KMS-11 (cell line): ENCODE data around the gene SLC16A1.

Source experiments
- H2AFZ ChIP-seq: fragments of 200-600 bp; sonication (generic); 2 replicates; pipeline ENCODE4 v1.6.1; 2016; ENCODE audit warnings: antibody characterized with exemption, mixed run types, low read depth
- H3K27ac ChIP-seq: fragments of 200-600 bp; sonication (generic); 2 replicates; pipeline ENCODE4 v1.6.1; 2016; ENCODE audit warnings: mild to moderate bottlenecking, mixed run types
- H3K27me3 ChIP-seq: fragments of 200-600 bp; sonication (generic); 2 replicates; pipeline ENCODE4 v1.6.1; 2017; ENCODE audit warnings: mild to moderate bottlenecking, low read depth, mixed run types, moderate library complexity; ENCODE audit not compliant: insufficient read depth
- H3K36me3 ChIP-seq: fragments of 200-600 bp; sonication (generic); 2 replicates; pipeline ENCODE4 v1.6.1; 2017; ENCODE audit warnings: mild to moderate bottlenecking, mixed run types; ENCODE audit not compliant: insufficient read depth
- H3K4me1 ChIP-seq: fragments of 200-600 bp; sonication (generic); 2 replicates; pipeline ENCODE4 v1.6.1; 2016; ENCODE audit warnings: mild to moderate bottlenecking, low read depth, mixed run types; ENCODE audit not compliant: poor library complexity, severe bottlenecking
- H3K4me2 ChIP-seq: fragments of 200-600 bp; sonication (generic); 2 replicates; pipeline ENCODE4 v1.7.0; 2016; ENCODE audit warnings: mild to moderate bottlenecking, mixed run types
- H3K4me3 ChIP-seq: fragments of 200-600 bp; sonication (generic); IDR thresholded peaks from 2 replicates; pipeline ENCODE4 v1.6.1; 2017; ENCODE audit warnings: low read depth, low read length, mixed read lengths; ENCODE audit not compliant: insufficient read depth
- H3K79me2 ChIP-seq: fragments of 200-600 bp; sonication (generic); 2 replicates; pipeline ENCODE4 v1.6.1; 2016; ENCODE audit warnings: low read depth, mixed run types; ENCODE audit not compliant: insufficient read depth
- H3K9ac ChIP-seq: fragments of 200-600 bp; sonication (generic); 2 replicates; pipeline ENCODE4 v1.6.1; 2016; ENCODE audit warnings: mild to moderate bottlenecking, mixed run types
- H4K20me1 ChIP-seq: fragments of 200-600 bp; sonication (generic); 2 replicates; pipeline ENCODE4 v1.6.1; 2016; ENCODE audit warnings: mild to moderate bottlenecking, mixed run types; ENCODE audit not compliant: insufficient read depth
- TF ChIP-seq, protein P1 (sequence below): fragments of 200-600 bp; sonication (generic); conservative IDR thresholded peaks from 2 replicates; pipeline ENCODE4 v1.6.1; 2017; ENCODE audit warnings: low read depth, mild to moderate bottlenecking, antibody characterized with exemption, low read length, moderate library complexity, mixed read lengths

SLC16A1 gene

DNA sequence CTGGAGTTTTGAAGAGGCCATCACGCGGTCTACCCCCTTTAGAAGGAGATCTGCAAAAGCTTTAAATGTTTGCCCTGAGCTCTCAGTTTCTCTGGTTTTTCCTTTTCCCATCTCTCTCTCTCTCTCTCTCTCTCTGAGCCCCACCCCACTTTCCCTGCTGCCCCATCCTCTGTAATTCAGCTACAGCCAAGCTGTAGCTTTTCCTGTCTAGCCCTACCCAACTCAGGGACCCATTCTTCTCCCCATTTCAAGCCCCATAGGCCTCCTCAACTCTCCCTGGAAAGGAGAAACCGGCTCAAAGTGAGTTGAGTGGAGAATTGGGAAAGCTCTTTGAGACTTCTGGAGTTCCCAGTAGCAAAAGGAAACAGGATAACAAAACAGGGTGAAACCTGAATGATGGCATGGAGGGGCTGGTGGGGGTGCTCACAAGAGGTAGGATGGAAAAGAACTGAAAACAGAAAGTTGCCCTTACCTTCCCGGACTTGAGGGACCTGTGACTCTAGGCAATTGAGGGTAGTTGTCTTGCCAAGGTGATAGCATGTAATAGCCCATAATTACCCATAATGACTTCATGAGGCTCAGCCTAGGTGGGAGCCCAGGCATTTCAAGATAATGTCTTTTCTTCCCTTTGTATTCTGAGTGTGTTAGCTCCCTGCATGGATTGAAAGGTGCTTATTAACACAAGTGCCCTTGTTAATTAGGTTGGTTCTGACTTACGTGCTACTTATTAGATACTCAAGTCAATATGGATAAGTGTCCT lies 84.9 kb downstream of the SLC16A1 start:
- H3K27me3 ChIP-seq = no peaks in the 10 kb centered on the region
- no peak overlapping the region for H3K27ac ChIP-seq
- no peaks in the 10 kb centered on the region for H4K20me1 ChIP-seq
- H2AFZ ChIP-seq = no peak overlapping the region
- no peaks in the 10 kb centered on the region for H3K36me3 ChIP-seq
- H3K4me1 ChIP-seq = no peaks in the 10 kb centered on the region
- TF ChIP-seq, protein P1, sequence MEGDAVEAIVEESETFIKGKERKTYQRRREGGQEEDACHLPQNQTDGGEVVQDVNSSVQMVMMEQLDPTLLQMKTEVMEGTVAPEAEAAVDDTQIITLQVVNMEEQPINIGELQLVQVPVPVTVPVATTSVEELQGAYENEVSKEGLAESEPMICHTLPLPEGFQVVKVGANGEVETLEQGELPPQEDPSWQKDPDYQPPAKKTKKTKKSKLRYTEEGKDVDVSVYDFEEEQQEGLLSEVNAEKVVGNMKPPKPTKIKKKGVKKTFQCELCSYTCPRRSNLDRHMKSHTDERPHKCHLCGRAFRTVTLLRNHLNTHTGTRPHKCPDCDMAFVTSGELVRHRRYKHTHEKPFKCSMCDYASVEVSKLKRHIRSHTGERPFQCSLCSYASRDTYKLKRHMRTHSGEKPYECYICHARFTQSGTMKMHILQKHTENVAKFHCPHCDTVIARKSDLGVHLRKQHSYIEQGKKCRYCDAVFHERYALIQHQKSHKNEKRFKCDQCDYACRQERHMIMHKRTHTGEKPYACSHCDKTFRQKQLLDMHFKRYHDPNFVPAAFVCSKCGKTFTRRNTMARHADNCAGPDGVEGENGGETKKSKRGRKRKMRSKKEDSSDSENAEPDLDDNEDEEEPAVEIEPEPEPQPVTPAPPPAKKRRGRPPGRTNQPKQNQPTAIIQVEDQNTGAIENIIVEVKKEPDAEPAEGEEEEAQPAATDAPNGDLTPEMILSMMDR = no peak
- H3K4me3 ChIP-seq = no peak overlapping the region
- no peak overlapping the region for H3K4me2 ChIP-seq
- no peaks in the 10 kb centered on the region for H3K79me2 ChIP-seq
- H3K9ac ChIP-seq = no peak overlapping the region

DNA sequence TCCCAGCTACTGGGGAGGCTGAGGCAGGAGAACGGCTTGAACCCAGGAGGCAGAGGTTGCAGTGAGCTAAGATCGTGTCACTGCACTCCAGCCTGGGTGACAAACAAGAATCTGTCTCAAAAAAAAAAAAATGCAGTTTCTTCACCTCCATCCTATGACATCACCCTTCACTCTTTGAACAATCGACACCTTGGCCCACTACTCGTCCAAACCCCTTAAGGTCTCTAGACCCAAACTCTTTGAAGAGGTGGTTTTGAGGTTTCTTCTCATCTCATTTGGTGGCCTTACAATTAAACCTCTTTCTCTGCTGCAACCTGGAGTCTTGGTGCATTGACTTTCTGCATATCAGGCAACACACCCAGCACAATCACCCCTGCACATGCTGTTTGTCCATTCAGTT lies 86.1 kb downstream of the SLC16A1 start:
- no peak overlapping the region for H3K27ac ChIP-seq

DNA sequence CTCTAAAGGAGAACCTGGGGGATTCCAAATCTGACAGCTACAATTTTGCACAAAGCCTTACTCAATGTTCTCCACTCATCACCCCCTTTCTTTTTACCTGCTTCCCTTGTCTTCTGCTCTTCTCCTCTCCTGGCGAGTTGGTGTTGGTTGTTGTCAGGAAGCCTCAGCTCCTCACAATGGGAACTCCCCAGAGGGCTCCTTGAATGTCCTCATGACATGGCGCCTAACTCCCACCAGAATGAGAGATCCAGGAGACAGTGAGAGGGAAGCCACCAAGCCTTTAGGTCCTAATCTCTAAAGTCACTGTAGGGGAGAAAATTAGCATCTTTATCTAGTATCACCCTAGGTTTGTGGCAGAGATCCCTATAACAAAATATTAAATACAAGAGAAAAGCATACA lies 87.8 kb downstream of the SLC16A1 start:
- H3K27ac ChIP-seq = no peak overlapping the region
- H3K9ac ChIP-seq = no peak overlapping the region
- H4K20me1 ChIP-seq = no peaks in the 10 kb centered on the region
- no peak overlapping the region for H3K4me2 ChIP-seq
- no peaks in the 10 kb centered on the region for H3K79me2 ChIP-seq
- no peaks in the 10 kb centered on the region for H3K4me1 ChIP-seq
- H3K4me3 ChIP-seq = no peak overlapping the region
- no peaks in the 10 kb centered on the region for H3K36me3 ChIP-seq
- H3K27me3 ChIP-seq = no peaks in the 10 kb centered on the region
- H2AFZ ChIP-seq = no peak overlapping the region
- TF ChIP-seq, protein P1 = no peak

More for the DNA sequence above, 86.1 kb downstream of the SLC16A1 start:
- no peaks in the 10 kb centered on the region for H3K27me3 ChIP-seq
- no peaks in the 10 kb centered on the region for H3K4me1 ChIP-seq
- H2AFZ ChIP-seq = no peak overlapping the region
- no peaks in the 10 kb centered on the region for H3K79me2 ChIP-seq
- no peak overlapping the region for H3K9ac ChIP-seq
- H3K4me3 ChIP-seq = no peak overlapping the region
- TF ChIP-seq, protein P1 = no peak
- H3K4me2 ChIP-seq = no peak overlapping the region
- no peaks in the 10 kb centered on the region for H4K20me1 ChIP-seq
- no peaks in the 10 kb centered on the region for H3K36me3 ChIP-seq

DNA sequence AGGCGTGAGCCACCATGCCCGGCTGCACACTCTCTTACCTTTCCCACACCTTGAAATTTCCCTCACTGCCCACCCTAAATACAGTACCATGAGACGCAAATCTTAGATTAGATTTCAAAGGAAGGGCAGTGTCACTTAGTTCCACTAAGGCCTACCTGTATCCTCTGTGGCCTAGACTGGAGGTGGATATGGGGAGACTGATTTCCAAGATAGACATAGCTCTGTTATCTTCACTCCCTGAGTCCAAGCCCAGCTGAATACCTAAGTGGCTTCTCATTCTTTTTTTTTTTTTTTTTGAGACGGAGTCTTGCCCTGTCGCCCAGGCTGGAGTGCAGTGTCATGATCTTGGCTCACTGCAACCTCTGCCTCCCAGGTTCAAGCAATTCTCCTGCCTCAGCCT lies 89.0 kb downstream of the SLC16A1 start:
- H2AFZ ChIP-seq = no peak overlapping the region
- no peak overlapping the region for H3K9ac ChIP-seq
- no peak overlapping the region for H3K4me2 ChIP-seq
- no peaks in the 10 kb centered on the region for H3K36me3 ChIP-seq
- H3K4me3 ChIP-seq = no peak overlapping the region
- TF ChIP-seq, protein P1 = no peak
- no peaks in the 10 kb centered on the region for H3K79me2 ChIP-seq
- no peak overlapping the region for H3K27ac ChIP-seq
- H3K27me3 ChIP-seq = no peaks in the 10 kb centered on the region
- H3K4me1 ChIP-seq = no peaks in the 10 kb centered on the region
- H4K20me1 ChIP-seq = no peaks in the 10 kb centered on the region
